ENCODE results near the gene ST14. TPM values are rescaled to one million over a fixed set of nuclear protein-coding genes. Genes with fewer than 3 reads are reported as not detected.
"Not testable (repeated sequence)": the region's sequence is repeated elsewhere in the genome, so short reads cannot be mapped to it uniquely, and the experiment has no call there.

The ST14 gene
- total RNA-seq, 4 donors from 2014 or later = 335 to 641 (median 446) TPM

- peaks cover 0 to 21% (median 9%) of the 10 kb centered on the region in 4 donors for H3K4me1 ChIP-seq
- H3K4me3 ChIP-seq = no peak overlapping the region
- no peaks in the 10 kb centered on the region for H3K9me3 ChIP-seq
- H3K36me3 ChIP-seq = no peaks in the 10 kb centered on the region
- no peaks in the 10 kb centered on the region for H3K27me3 ChIP-seq
- no peak for DNase-seq
- in situ Hi-C loops (cut with MboI; ENCODE audit: low pct_ligation_motif_present in 1 of 4, low pct_unique_long_range_greater_than_20kb in 1 of 4, low sequenced_read_pairs in 3 of 4) = no loop called here
- 92 to 100% methylated on average over 2 to 3 of the region's 3 CpGs for WGBS, 2 donors (ENCODE audit: low coverage in 1 of 2)
- intact Hi-C loops (cut with DNase I; ENCODE audit: low total_unique reads) = no loop called here
- TF ChIP-seq EP300 (IDR thresholded peaks at IDR 0.05; ENCODE audit: low read depth) (no peak), POLR2AphosphoS5 (IDR thresholded peaks at IDR 0.05) (no peak), POLR2A (IDR thresholded peaks at IDR 0.05) (no peak), CTCF (IDR thresholded peaks at IDR 0.05) (no peak)
- no peak overlapping the region for H3K27ac ChIP-seq
These were observed 85.3 kb downstream of the ST14 start for GRCh38 chr11:130244848-130245247.

- H3K9me3 ChIP-seq; in situ Hi-C loops (cut with MboI; ENCODE audit: low pct_ligation_motif_present in 1 of 4, low pct_unique_long_range_greater_than_20kb in 1 of 4, low sequenced_read_pairs in 3 of 4); H3K27ac ChIP-seq; H3K4me3 ChIP-seq; H3K36me3 ChIP-seq; DNase-seq; intact Hi-C loops (cut with DNase I; ENCODE audit: low total_unique reads); H3K27me3 ChIP-seq: not testable (repeated sequence)
- H3K4me1 ChIP-seq = peaks cover 0 to 21% (median 9%) of the 10 kb centered on the region in 4 donors
- 82 to 94% methylated on average over 2 to 6 of the region's 6 CpGs for WGBS, 2 donors (ENCODE audit: low coverage in 1 of 2)
These were observed 85.8 kb downstream of the ST14 start for GRCh38 chr11:130245375-130245774.

GRCh38 chr11:130246270-130246669 is 86.7 kb downstream of the ST14 start:
- no peak for DNase-seq
- Histone ChIP-seq H3K36me3 (no peaks in the 10 kb centered on the region), H3K27ac (no peak overlapping the region), H3K27me3 (no peaks in the 10 kb centered on the region), H3K9me3 (no peaks in the 10 kb centered on the region), H3K4me3 (no peak overlapping the region), H3K4me1 (peaks cover 0 to 21% (median 9%) of the 10 kb centered on the region in 4 donors)
- intact Hi-C loops (cut with DNase I; ENCODE audit: low total_unique reads) = no loop called here
- TF ChIP-seq POLR2AphosphoS5 (IDR thresholded peaks at IDR 0.05) = no peak
- in situ Hi-C loops (cut with MboI; ENCODE audit: low pct_ligation_motif_present in 1 of 4, low pct_unique_long_range_greater_than_20kb in 1 of 4, low sequenced_read_pairs in 3 of 4) = no loop called here
- WGBS, 2 donors (ENCODE audit: low coverage in 1 of 2) = 29 to 78% methylated on average over 1 of the region's 1 CpG

GRCh38 chr11:130246738-130247137 is 87.2 kb downstream of the ST14 start:
- in situ Hi-C loops (cut with MboI; ENCODE audit: low pct_ligation_motif_present in 1 of 4, low pct_unique_long_range_greater_than_20kb in 1 of 4, low sequenced_read_pairs in 3 of 4) (no loop called here), intact Hi-C loops (cut with DNase I; ENCODE audit: low total_unique reads) (no loop called here)
- 83 to 90% methylated on average over 2 to 3 of the region's 3 CpGs for WGBS, 2 donors (ENCODE audit: low coverage in 1 of 2)
- H3K4me3 ChIP-seq = no peak overlapping the region
- no peak for TF ChIP-seq POLR2A (IDR thresholded peaks at IDR 0.05)
- TF ChIP-seq EP300 (IDR thresholded peaks at IDR 0.05; ENCODE audit: low read depth) = no peak
- TF ChIP-seq CTCF (IDR thresholded peaks at IDR 0.05) = no peak
- no peak for TF ChIP-seq POLR2AphosphoS5 (IDR thresholded peaks at IDR 0.05)
- peaks cover 0 to 21% (median 9%) of the 10 kb centered on the region in 4 donors for H3K4me1 ChIP-seq
- no peaks in the 10 kb centered on the region for H3K27me3 ChIP-seq
- H3K9me3 ChIP-seq = peaks cover under 1 to 2% of the 10 kb centered on the region in 2 donors
- no peaks in the 10 kb centered on the region for H3K36me3 ChIP-seq
- H3K27ac ChIP-seq = no peak overlapping the region
- DNase-seq = no peak

GRCh38 chr11:130247319-130247718 is 87.7 kb downstream of the ST14 start:
- no peak for TF ChIP-seq EP300 (IDR thresholded peaks at IDR 0.05; ENCODE audit: low read depth)
- no peak for DNase-seq
- Histone ChIP-seq H3K27ac (no peak overlapping the region), H3K36me3 (no peaks in the 10 kb centered on the region), H3K4me3 (no peak overlapping the region), H3K4me1 (peaks cover 0 to 21% (median 9%) of the 10 kb centered on the region in 4 donors), H3K27me3 (no peaks in the 10 kb centered on the region), H3K9me3 (peaks cover 4 to 6% of the 10 kb centered on the region in 2 donors)
- intact Hi-C loops (cut with DNase I; ENCODE audit: low total_unique reads) (no loop called here), in situ Hi-C loops (cut with MboI; ENCODE audit: low pct_ligation_motif_present in 1 of 4, low pct_unique_long_range_greater_than_20kb in 1 of 4, low sequenced_read_pairs in 3 of 4) (no loop called here)
- WGBS, 2 donors (ENCODE audit: low coverage in 1 of 2) = 83 to 87% methylated on average over 1 to 2 of the region's 2 CpGs

- in situ Hi-C loops (cut with MboI; ENCODE audit: low pct_ligation_motif_present in 1 of 4, low pct_unique_long_range_greater_than_20kb in 1 of 4, low sequenced_read_pairs in 3 of 4) = no loop called here
- peaks cover 4 to 6% of the 10 kb centered on the region in 2 donors for H3K9me3 ChIP-seq
- no peaks in the 10 kb centered on the region for H3K27me3 ChIP-seq
- TF ChIP-seq EP300 (IDR thresholded peaks at IDR 0.05; ENCODE audit: low read depth) = no peak
- TF ChIP-seq CTCF (IDR thresholded peaks at IDR 0.05) = no peak
- TF ChIP-seq POLR2AphosphoS5 (IDR thresholded peaks at IDR 0.05) = no peak
- TF ChIP-seq POLR2A (IDR thresholded peaks at IDR 0.05) = no peak
- H3K36me3 ChIP-seq = no peaks in the 10 kb centered on the region
- peaks cover 0 to 4% (median 0%) of the 10 kb centered on the region in 4 donors for H3K4me1 ChIP-seq
- H3K4me3 ChIP-seq = no peak overlapping the region
- no peak for DNase-seq
- intact Hi-C loops (cut with DNase I; ENCODE audit: low total_unique reads) = no loop called here
- H3K27ac ChIP-seq = no peak overlapping the region
- WGBS, 2 donors (ENCODE audit: low coverage in 1 of 2) = 83 to 97% methylated on average over 1 to 5 of the region's 5 CpGs
These were observed 89.8 kb downstream of the ST14 start for GRCh38 chr11:130249371-130249770.

- H3K9me3 ChIP-seq; H3K4me1 ChIP-seq; H3K27ac ChIP-seq; in situ Hi-C loops (cut with MboI; ENCODE audit: low pct_ligation_motif_present in 1 of 4, low pct_unique_long_range_greater_than_20kb in 1 of 4, low sequenced_read_pairs in 3 of 4); DNase-seq; H3K27me3 ChIP-seq; H3K4me3 ChIP-seq; intact Hi-C loops (cut with DNase I; ENCODE audit: low total_unique reads); H3K36me3 ChIP-seq: not testable (repeated sequence)
- 94% methylated on average over 5 of the region's 5 CpGs; no CpG with 5 or more reads in 1 of the 2 donors for WGBS, 2 donors (ENCODE audit: low coverage in 1 of 2)
These were observed 90.3 kb downstream of the ST14 start for GRCh38 chr11:130249929-130250328.

GRCh38 chr11:130251763-130252162 is 92.2 kb downstream of the ST14 start:
- DNase-seq; in situ Hi-C loops (cut with MboI; ENCODE audit: low pct_ligation_motif_present in 1 of 4, low pct_unique_long_range_greater_than_20kb in 1 of 4, low sequenced_read_pairs in 3 of 4); H3K4me1 ChIP-seq; H3K4me3 ChIP-seq; H3K27ac ChIP-seq; H3K27me3 ChIP-seq; intact Hi-C loops (cut with DNase I; ENCODE audit: low total_unique reads); H3K9me3 ChIP-seq; H3K36me3 ChIP-seq: not testable (repeated sequence)
- WGBS, 2 donors (ENCODE audit: low coverage in 1 of 2) = 75 to 91% methylated on average over 1 of the region's 1 CpG
